ENCODE measurements around the gene DONSON. TPM values are rescaled to one million over a fixed set of nuclear protein-coding genes. Genes with fewer than 3 reads are reported as not detected.

Gene DONSON
- total and polyA plus RNA-seq, 2 of the 13 experiments (the other 11 are each of a cell fraction or from before 2014, with no cell fraction given) = 35.4 to 63.6 TPM

DNA sequence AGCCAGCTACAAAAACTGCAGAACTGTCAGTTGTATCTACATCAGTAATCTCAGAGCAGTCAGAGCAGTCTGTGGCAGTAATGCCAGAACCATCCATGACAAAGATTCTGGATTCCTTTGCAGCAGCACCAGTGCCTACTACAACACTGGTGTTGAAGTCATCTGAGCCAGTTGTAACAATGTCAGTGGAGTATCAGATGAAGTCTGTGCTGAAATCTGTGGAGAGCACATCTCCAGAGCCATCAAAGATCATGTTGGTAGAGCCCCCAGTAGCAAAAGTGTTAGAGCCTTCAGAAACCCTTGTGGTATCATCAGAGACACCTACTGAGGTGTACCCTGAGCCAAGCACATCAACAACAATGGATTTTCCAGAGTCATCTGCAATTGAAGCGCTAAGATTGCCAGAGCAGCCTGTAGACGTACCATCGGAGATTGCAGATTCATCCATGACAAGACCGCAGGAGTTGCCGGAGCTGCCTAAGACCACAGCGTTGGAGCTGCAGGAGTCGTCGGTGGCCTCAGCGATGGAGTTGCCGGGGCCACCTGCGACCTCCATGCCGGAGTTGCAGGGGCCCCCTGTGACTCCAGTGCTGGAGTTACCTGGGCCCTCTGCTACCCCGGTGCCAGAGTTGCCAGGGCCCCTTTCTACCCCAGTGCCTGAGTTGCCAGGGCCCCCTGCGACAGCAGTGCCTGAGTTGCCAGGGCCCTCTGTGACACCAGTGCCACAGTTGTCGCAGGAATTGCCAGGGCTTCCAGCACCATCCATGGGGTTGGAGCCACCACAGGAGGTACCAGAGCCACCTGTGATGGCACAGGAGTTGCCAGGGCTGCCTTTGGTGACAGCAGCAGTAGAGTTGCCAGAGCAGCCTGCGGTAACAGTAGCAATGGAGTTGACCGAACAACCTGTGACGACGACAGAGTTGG, 38.4 kb downstream of the DONSON start:
- peaks cover 16% of the 10 kb centered on the region for H3K4me1 ChIP-seq (ENCODE audit: insufficient read depth, low read length)
- DNase-seq (ENCODE audit: low spot score) (no peak), FAIRE-seq (no peak), ATAC-seq (no peak; the same call in 1 of the 3 replicates)
- H3K4me3 ChIP-seq (replicated peaks in 1 of 3; ENCODE audit: insufficient read depth in 1 of 3, low read depth in 2 of 3, low read length in 3 of 3) = no peak overlapping the region
- intact Hi-C loops (cut with micrococcal nuclease; ENCODE audit: unreplicated experiment) = loop anchor here (5.0 kb wide), 1 partner anchor 57 kb away; no protein-coding TSS in a partner anchor
- CTCF ChIA-PET (ENCODE audit: low intra/inter-chr PET ratio, low total read pairs) = no interaction called here
- TF ChIP-seq ZNF224 (CRISPR knock-in tag; IDR thresholded peaks at IDR 0.05) (no peak), KDM5B (CRISPR knock-in tag; IDR thresholded peaks at IDR 0.05; ENCODE audit: borderline replicate concordance) (0 out of 2 replicates have a peak, but pooled peaks have one; percentile 19), AGO2 (optimal IDR thresholded peaks at IDR 0.05; ENCODE audit: low read depth, low read length) (peak; percentile 96), NFRKB (IDR thresholded peaks at IDR 0.05) (no peak), ZNF543 (CRISPR knock-in tag; IDR thresholded peaks at IDR 0.05) (no peak), GPN1 (CRISPR knock-in tag; IDR thresholded peaks at IDR 0.05; ENCODE audit: borderline replicate concordance) (no peak), POLR2AphosphoS5 (IDR thresholded peaks at IDR 0.05; ENCODE audit: low read depth, low read length) (peak; percentile 18; the same call in 1 of the 2 replicates), POLR2A (IDR thresholded peaks at IDR 0.05; ENCODE audit: insufficient read depth in 1 of 2, low read depth in 2 of 2, low read length in 2 of 2) (peak in 1 of 2 experiments; percentile 4; a peak in 1 of 4 replicates), TSC22D2 (CRISPR knock-in tag; IDR thresholded peaks at IDR 0.05; ENCODE audit: borderline replicate concordance) (no peak)
- TF ChIP-seq, protein P1, sequence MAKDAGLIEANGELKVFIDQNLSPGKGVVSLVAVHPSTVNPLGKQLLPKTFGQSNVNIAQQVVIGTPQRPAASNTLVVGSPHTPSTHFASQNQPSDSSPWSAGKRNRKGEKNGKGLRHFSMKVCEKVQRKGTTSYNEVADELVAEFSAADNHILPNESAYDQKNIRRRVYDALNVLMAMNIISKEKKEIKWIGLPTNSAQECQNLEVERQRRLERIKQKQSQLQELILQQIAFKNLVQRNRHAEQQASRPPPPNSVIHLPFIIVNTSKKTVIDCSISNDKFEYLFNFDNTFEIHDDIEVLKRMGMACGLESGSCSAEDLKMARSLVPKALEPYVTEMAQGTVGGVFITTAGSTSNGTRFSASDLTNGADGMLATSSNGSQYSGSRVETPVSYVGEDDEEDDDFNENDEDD (CRISPR knock-in tag; IDR thresholded peaks at IDR 0.05; ENCODE audit: borderline replicate concordance) = no peak
- TF ChIP-seq, protein P2, sequence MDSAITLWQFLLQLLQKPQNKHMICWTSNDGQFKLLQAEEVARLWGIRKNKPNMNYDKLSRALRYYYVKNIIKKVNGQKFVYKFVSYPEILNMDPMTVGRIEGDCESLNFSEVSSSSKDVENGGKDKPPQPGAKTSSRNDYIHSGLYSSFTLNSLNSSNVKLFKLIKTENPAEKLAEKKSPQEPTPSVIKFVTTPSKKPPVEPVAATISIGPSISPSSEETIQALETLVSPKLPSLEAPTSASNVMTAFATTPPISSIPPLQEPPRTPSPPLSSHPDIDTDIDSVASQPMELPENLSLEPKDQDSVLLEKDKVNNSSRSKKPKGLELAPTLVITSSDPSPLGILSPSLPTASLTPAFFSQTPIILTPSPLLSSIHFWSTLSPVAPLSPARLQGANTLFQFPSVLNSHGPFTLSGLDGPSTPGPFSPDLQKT (CRISPR knock-in tag; IDR thresholded peaks at IDR 0.05; ENCODE audit: borderline replicate concordance) = no peak
- TF ChIP-seq, protein P3, sequence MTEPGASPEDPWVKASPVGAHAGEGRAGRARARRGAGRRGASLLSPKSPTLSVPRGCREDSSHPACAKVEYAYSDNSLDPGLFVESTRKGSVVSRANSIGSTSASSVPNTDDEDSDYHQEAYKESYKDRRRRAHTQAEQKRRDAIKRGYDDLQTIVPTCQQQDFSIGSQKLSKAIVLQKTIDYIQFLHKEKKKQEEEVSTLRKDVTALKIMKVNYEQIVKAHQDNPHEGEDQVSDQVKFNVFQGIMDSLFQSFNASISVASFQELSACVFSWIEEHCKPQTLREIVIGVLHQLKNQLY (CRISPR knock-in tag; IDR thresholded peaks at IDR 0.05) = no peak
- TF ChIP-seq, protein P4, sequence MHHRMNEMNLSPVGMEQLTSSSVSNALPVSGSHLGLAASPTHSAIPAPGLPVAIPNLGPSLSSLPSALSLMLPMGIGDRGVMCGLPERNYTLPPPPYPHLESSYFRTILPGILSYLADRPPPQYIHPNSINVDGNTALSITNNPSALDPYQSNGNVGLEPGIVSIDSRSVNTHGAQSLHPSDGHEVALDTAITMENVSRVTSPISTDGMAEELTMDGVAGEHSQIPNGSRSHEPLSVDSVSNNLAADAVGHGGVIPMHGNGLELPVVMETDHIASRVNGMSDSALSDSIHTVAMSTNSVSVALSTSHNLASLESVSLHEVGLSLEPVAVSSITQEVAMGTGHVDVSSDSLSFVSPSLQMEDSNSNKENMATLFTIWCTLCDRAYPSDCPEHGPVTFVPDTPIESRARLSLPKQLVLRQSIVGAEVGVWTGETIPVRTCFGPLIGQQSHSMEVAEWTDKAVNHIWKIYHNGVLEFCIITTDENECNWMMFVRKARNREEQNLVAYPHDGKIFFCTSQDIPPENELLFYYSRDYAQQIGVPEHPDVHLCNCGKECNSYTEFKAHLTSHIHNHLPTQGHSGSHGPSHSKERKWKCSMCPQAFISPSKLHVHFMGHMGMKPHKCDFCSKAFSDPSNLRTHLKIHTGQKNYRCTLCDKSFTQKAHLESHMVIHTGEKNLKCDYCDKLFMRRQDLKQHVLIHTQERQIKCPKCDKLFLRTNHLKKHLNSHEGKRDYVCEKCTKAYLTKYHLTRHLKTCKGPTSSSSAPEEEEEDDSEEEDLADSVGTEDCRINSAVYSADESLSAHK (CRISPR knock-in tag; IDR thresholded peaks at IDR 0.05; ENCODE audit: borderline replicate concordance) = no peak
- no peak overlapping the region for H3K27ac ChIP-seq (ENCODE audit: extremely low read length, insufficient read depth, low read length)
- no peak overlapping the region for H3K4me2 ChIP-seq (ENCODE audit: low read depth, low read length)
- POLR2A ChIA-PET = interaction anchor here (1.3 to 1.4 kb wide), 2 partner anchors 11 to 18 kb away, joined by 3 to 6 read pairs; no protein-coding TSS in a partner anchor
- in situ Hi-C loops (cut with HindIII; ENCODE audit: extremely low pct_ligation_motif_present, low pct_unique_long_range_greater_than_20kb) = no loop called here
- H3K9ac ChIP-seq (ENCODE audit: insufficient read depth, low read depth, low read length) = no peak overlapping the region
- no peak overlapping the region for H2AFZ ChIP-seq (ENCODE audit: low read length)
- H3K79me2 ChIP-seq (ENCODE audit: insufficient read depth, low read length) = peaks cover 87% of the 10 kb centered on the region
- H4K20me1 ChIP-seq (ENCODE audit: insufficient read depth, low read length) = peaks cover 73% of the 10 kb centered on the region
- peaks cover 33 to 74% of the 10 kb centered on the region in 2 experiments for H3K36me3 ChIP-seq (replicated peaks in 1 of 2; ENCODE audit: control insufficient read depth in 1 of 2, insufficient read depth in 2 of 2, low read length in 2 of 2)
- WGBS (ENCODE audit: low lambda C conversion rate) = 98% methylated on average over 15 of the region's 19 CpGs
- no peaks in the 10 kb centered on the region for H3K27me3 ChIP-seq (ENCODE audit: control insufficient read depth in 1 of 2, insufficient read depth in 2 of 2, low read length in 2 of 2)
- TSS peak; percentile 22 for BruUV-seq (replicated peaks)
- no peaks in the 10 kb centered on the region for H3K9me3 ChIP-seq (ENCODE audit: low read length)
